ENCODE measurements around the gene TYSND1. TPM values are rescaled to one million over a fixed set of nuclear protein-coding genes. Genes with fewer than 3 reads are reported as not detected.

The TYSND1 gene
- total and polyA plus RNA-seq, 7 donors, result 2.4 to 7.5 (median 4.1) TPM

- no peak for DNase-seq
- peaks cover 8 to 61% of the 10 kb centered on the region in 2 donors for H3K36me3 ChIP-seq (ENCODE audit: insufficient read depth in 1 of 2, low read depth in 1 of 2)
Observed at GRCh38 chr10:70097459-70097858, 49.0 kb downstream of the TYSND1 start.

GRCh38 chr10:70096705-70097420 lies 49.6 kb downstream of the TYSND1 start:
- Histone ChIP-seq H3K27me3 (ENCODE audit: insufficient read depth in 3 of 3, low read length in 2 of 3) (no peaks in the 10 kb centered on the region), H3K27ac (no peak overlapping the region), H3K4me1 (no peaks in the 10 kb centered on the region), H3K4me3 (no peak overlapping the region), H3K9me3 (no peaks in the 10 kb centered on the region), H3K36me3 (ENCODE audit: insufficient read depth in 1 of 2, low read depth in 1 of 2) (peaks cover 8 to 63% of the 10 kb centered on the region in 2 donors)
- ATAC-seq (peak in 1 of 4 donors; percentile 20), DNase-seq (no peak)
- intact Hi-C loops (cut with DNase I), result no loop called here
- TF ChIP-seq CTCF (IDR thresholded peaks at IDR 0.05), result no peak
- WGBS, 3 donors, result 94 to 96% (median 95%) methylated on average over 5 of the region's 5 CpGs

More at GRCh38 chr10:70097459-70097858, 49.0 kb downstream of the TYSND1 start:
- Histone ChIP-seq H3K4me3 (no peak overlapping the region), H3K9me3 (no peaks in the 10 kb centered on the region), H3K27me3 (ENCODE audit: insufficient read depth in 3 of 3, low read length in 2 of 3) (no peaks in the 10 kb centered on the region), H3K27ac (no peak overlapping the region), H3K4me1 (no peaks in the 10 kb centered on the region)
- ATAC-seq, result no peak
- no peak for TF ChIP-seq CTCF (IDR thresholded peaks at IDR 0.05)
- intact Hi-C loops (cut with DNase I), result no loop called here

- H3K4me3 ChIP-seq, result no peak overlapping the region
- TF ChIP-seq CTCF (IDR thresholded peaks at IDR 0.05), result no peak
- H3K36me3 ChIP-seq (ENCODE audit: insufficient read depth in 1 of 2, low read depth in 1 of 2), result peaks cover 8 to 64% of the 10 kb centered on the region in 2 donors
- H3K27ac ChIP-seq, result no peak overlapping the region
- H3K27me3 ChIP-seq (ENCODE audit: insufficient read depth in 3 of 3, low read length in 2 of 3), result no peaks in the 10 kb centered on the region
- no peak for ATAC-seq
- no peak for DNase-seq
- H3K9me3 ChIP-seq, result no peaks in the 10 kb centered on the region
- no peaks in the 10 kb centered on the region for H3K4me1 ChIP-seq
- intact Hi-C loops (cut with DNase I), result no loop called here
- WGBS, 3 donors, result 84 to 91% (median 86%) methylated on average over 6 of the region's 6 CpGs
Observed at GRCh38 chr10:70096016-70096704, 50.3 kb downstream of the TYSND1 start.

- TF ChIP-seq CTCF (IDR thresholded peaks at IDR 0.05), result no peak
- intact Hi-C loops (cut with DNase I), result no loop called here
- Histone ChIP-seq H3K4me1 (no peaks in the 10 kb centered on the region), H3K27me3 (ENCODE audit: insufficient read depth in 3 of 3, low read length in 2 of 3) (no peaks in the 10 kb centered on the region), H3K4me3 (no peak overlapping the region), H3K36me3 (ENCODE audit: insufficient read depth in 1 of 2, low read depth in 1 of 2) (peaks cover 0 to 61% of the 10 kb centered on the region in 2 donors), H3K27ac (no peak overlapping the region), H3K9me3 (no peaks in the 10 kb centered on the region)
- DNase-seq (no peak), ATAC-seq (peak in 1 of 4 donors; percentile 19)
- 29 to 60% (median 49%) methylated on average over 2 of the region's 2 CpGs for WGBS, 3 donors
Observed at GRCh38 chr10:70094250-70094649, 52.2 kb downstream of the TYSND1 start.
